HG03064 (cell line): ENCODE results near the gene SELENOM.
"Not testable (repeated sequence)": the region's sequence is repeated elsewhere in the genome, so short reads cannot be mapped to it uniquely, and the experiment has no call there.

Source experiments
- ATAC-seq: cut with Tn5 transposase; IDR thresholded peaks from one replicate; pipeline ENCODE4 v1.9.1; 2021; ENCODE audit warnings: low read depth; ENCODE audit not compliant: unreplicated experiment

Gene SELENOM

GRCh38 chr22:31134688-31135087 is 27.3 kb upstream of the SELENOM start:
- no peak for ATAC-seq

- no peak for ATAC-seq
Observed at GRCh38 chr22:31133911-31134310, 26.5 kb upstream of the SELENOM start.

- no peak for ATAC-seq
Observed at GRCh38 chr22:31130873-31131272, 23.5 kb upstream of the SELENOM start.

GRCh38 chr22:31128156-31128555 is 20.8 kb upstream of the SELENOM start:
- no peak for ATAC-seq

- ATAC-seq = no peak
Observed at GRCh38 chr22:31127181-31127772, 19.9 kb upstream of the SELENOM start.

GRCh38 chr22:31126869-31127175 is 19.5 kb upstream of the SELENOM start:
- no peak for ATAC-seq

GRCh38 chr22:31126128-31126868 is 18.9 kb upstream of the SELENOM start:
- no peak for ATAC-seq

GRCh38 chr22:31125521-31126117 is 18.3 kb upstream of the SELENOM start:
- ATAC-seq = no peak

GRCh38 chr22:31124811-31125465 is 17.6 kb upstream of the SELENOM start:
- ATAC-seq = no peak

- no peak for ATAC-seq
Observed at GRCh38 chr22:31124290-31124689, 16.9 kb upstream of the SELENOM start.

- ATAC-seq = no peak
Observed at GRCh38 chr22:31123292-31123602, 15.9 kb upstream of the SELENOM start.

GRCh38 chr22:31122532-31123291 is 15.3 kb upstream of the SELENOM start, which contains the start of gene INPP5J:
Gene INPP5J, plus strand, starts transcription at chr22:31122966. Its CDS starts 49 bp downstream, at chr22:31123015.
- ATAC-seq = no peak

- ATAC-seq = no peak
Observed at GRCh38 chr22:31122196-31122531, 14.8 kb upstream of the SELENOM start.

- no peak for ATAC-seq
Observed at GRCh38 chr22:31121403-31121802, 14.0 kb upstream of the SELENOM start.

- no peak for ATAC-seq
Observed at GRCh38 chr22:31120642-31121041, 13.3 kb upstream of the SELENOM start.

- ATAC-seq = no peak
Observed at GRCh38 chr22:31120230-31120629, 12.9 kb upstream of the SELENOM start.

- no peak for ATAC-seq
Observed at GRCh38 chr22:31119026-31119717, 11.8 kb upstream of the SELENOM start.

- ATAC-seq = no peak
Observed at GRCh38 chr22:31118046-31118820, 10.9 kb upstream of the SELENOM start.

GRCh38 chr22:31112547-31113091 is 5.3 kb upstream of the SELENOM start:
- ATAC-seq = not testable (repeated sequence)

- ATAC-seq = no peak
Observed at GRCh38 chr22:31107894-31108218, 488 bp upstream of the SELENOM start.
